ENCODE data around the gene TMEM164. TPM values are rescaled to one million over a fixed set of nuclear protein-coding genes. Genes with fewer than 3 reads are reported as not detected.

The TMEM164 gene
- polyA plus RNA-seq, 1 donor (not counting 4 experiments of a cell fraction or from before 2014, with no cell fraction given): 15.3 TPM

DNA sequence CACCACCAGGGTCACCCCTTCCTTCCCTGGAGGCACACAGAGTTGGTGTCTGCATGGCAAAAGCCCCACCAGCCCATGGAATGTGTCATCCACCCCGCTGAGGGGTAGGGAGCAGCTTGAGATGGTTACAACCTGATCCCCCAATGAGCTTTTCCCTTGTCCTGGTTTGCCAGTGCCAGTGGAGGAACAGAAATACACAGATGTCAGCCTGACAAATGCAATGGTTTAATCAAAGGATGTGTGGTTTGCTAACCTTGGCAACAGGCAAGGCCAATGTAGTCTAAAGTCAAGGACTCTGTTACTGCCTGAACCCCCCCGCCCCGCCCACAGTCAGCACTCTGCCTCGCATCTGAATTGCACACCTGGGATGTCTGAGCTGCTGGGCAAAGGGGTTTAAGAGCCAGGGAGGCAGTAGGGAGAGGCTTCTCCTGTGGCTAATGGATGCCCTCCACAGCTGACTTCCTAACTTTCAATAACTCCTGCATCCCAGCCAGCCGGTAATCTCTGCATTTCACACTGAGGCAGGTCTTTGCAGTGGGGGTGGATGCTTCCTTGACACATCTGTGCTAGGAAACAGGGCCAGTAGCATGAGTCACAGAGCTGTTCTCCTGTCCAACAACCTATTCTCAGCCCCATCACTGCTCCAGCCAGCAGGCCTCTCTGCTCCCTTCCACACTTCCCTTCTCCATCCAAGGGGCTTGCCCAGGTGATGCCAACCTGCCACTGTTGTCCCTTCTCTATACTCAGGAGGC, 177.4 kb downstream of the TMEM164 start:
- FAIRE-seq (peak; percentile 26), DNase-seq (ENCODE audit: low read depth, low spot score) (no peak)
- peak overlapping the region; percentile 18 for H3K4me2 ChIP-seq (ENCODE audit: control insufficient read depth, extremely low read depth, insufficient read depth, low read depth, low read length)
- peaks cover 23% of the 10 kb centered on the region for H3K4me1 ChIP-seq (ENCODE audit: control insufficient read depth, extremely low read depth, insufficient read depth, low read length)
- peak overlapping the region; percentile 34 for H3K27ac ChIP-seq (ENCODE audit: control insufficient read depth, insufficient read depth, low read length)
- no peaks in the 10 kb centered on the region for H3K36me3 ChIP-seq (ENCODE audit: control insufficient read depth in 2 of 2, extremely low read depth in 1 of 2, insufficient read depth in 2 of 2, low read length in 2 of 2)
- H3K9ac ChIP-seq (ENCODE audit: control insufficient read depth, extremely low read depth, insufficient read depth, low read length): no peak overlapping the region
- dilution Hi-C loops (cut with MboI; ENCODE audit: extremely low pct_ligation_motif_present, low sequenced_read_pairs): no loop called here
- no peaks in the 10 kb centered on the region for H3K9me1 ChIP-seq (ENCODE audit: control insufficient read depth, extremely low read depth, insufficient read depth, low read length)
- H2AFZ ChIP-seq (ENCODE audit: control insufficient read depth, low read length): no peak overlapping the region
- no peaks in the 10 kb centered on the region for H3K79me2 ChIP-seq (ENCODE audit: control insufficient read depth, insufficient read depth, low read length)
- no peaks in the 10 kb centered on the region for H3K9me3 ChIP-seq (ENCODE audit: control insufficient read depth, low read depth, low read length)
- no peak overlapping the region for H3K4me3 ChIP-seq (ENCODE audit: control insufficient read depth in 2 of 3, extremely low read depth in 1 of 3, insufficient read depth in 2 of 3, low read depth in 1 of 3, low read length in 3 of 3)
- H4K20me1 ChIP-seq (ENCODE audit: control insufficient read depth, extremely low read depth, insufficient read depth, low read length): no peaks in the 10 kb centered on the region
- no peaks in the 10 kb centered on the region for H3K27me3 ChIP-seq (ENCODE audit: control insufficient read depth, extremely low read depth, insufficient read depth, low read length)
- TF ChIP-seq CTCF (optimal IDR thresholded peaks at IDR 0.05 in 1 of 3, IDR thresholded peaks at IDR 0.05 in 1 of 3, conservative IDR thresholded peaks at IDR 0.05 in 1 of 3; ENCODE audit: extremely low read depth in 1 of 3, insufficient read depth in 2 of 3, low read length in 3 of 3): no peak
- no peak for TF ChIP-seq EZH2 (IDR thresholded peaks at IDR 0.05; ENCODE audit: low read length)

DNA sequence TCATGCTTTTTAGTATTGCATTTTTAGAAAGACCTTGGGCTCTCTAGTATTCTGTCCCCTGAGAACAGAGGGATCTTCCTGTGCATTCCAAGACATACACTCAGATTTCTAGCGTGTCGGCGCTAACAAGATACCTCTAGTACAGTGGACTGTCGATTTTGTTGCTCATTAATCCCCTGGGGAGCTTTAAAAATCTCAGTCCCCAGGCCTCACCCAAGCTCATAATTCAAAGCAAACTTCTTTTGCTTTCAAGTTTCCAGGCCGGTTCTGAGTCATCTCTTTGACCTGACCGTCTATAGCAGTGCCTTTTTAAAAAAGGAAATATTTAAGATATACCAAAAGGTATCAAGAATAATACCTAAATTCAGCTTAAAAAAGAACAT, 178.0 kb downstream of the TMEM164 start:
- Histone ChIP-seq H3K9ac (ENCODE audit: control insufficient read depth, extremely low read depth, insufficient read depth, low read length) (peak overlapping the region; percentile 18), H3K27me3 (ENCODE audit: control insufficient read depth, extremely low read depth, insufficient read depth, low read length) (no peaks in the 10 kb centered on the region), H3K9me3 (ENCODE audit: control insufficient read depth, low read depth, low read length) (no peaks in the 10 kb centered on the region), H2AFZ (ENCODE audit: control insufficient read depth, low read length) (no peak overlapping the region), H3K27ac (ENCODE audit: control insufficient read depth, insufficient read depth, low read length) (peak overlapping the region; percentile 34), H3K4me1 (ENCODE audit: control insufficient read depth, extremely low read depth, insufficient read depth, low read length) (peaks cover 23% of the 10 kb centered on the region), H4K20me1 (ENCODE audit: control insufficient read depth, extremely low read depth, insufficient read depth, low read length) (no peaks in the 10 kb centered on the region), H3K4me3 (ENCODE audit: control insufficient read depth in 2 of 3, extremely low read depth in 1 of 3, insufficient read depth in 2 of 3, low read depth in 1 of 3, low read length in 3 of 3) (no peak overlapping the region), H3K79me2 (ENCODE audit: control insufficient read depth, insufficient read depth, low read length) (no peaks in the 10 kb centered on the region), H3K4me2 (ENCODE audit: control insufficient read depth, extremely low read depth, insufficient read depth, low read depth, low read length) (peak overlapping the region; percentile 18), H3K9me1 (ENCODE audit: control insufficient read depth, extremely low read depth, insufficient read depth, low read length) (no peaks in the 10 kb centered on the region), H3K36me3 (ENCODE audit: control insufficient read depth in 2 of 2, extremely low read depth in 1 of 2, insufficient read depth in 2 of 2, low read length in 2 of 2) (no peaks in the 10 kb centered on the region)
- DNase-seq (ENCODE audit: low read depth, low spot score) (no peak), FAIRE-seq (peak; percentile 41)
- TF ChIP-seq CTCF (optimal IDR thresholded peaks at IDR 0.05 in 1 of 3, IDR thresholded peaks at IDR 0.05 in 1 of 3, conservative IDR thresholded peaks at IDR 0.05 in 1 of 3; ENCODE audit: extremely low read depth in 1 of 3, insufficient read depth in 2 of 3, low read length in 3 of 3) (no peak), EZH2 (IDR thresholded peaks at IDR 0.05; ENCODE audit: low read length) (no peak)
- dilution Hi-C loops (cut with MboI; ENCODE audit: extremely low pct_ligation_motif_present, low sequenced_read_pairs): no loop called here
